Measurements from ENCODE around the gene PRKD2.
"Not testable (repeated sequence)": the region's sequence is repeated elsewhere in the genome, so short reads cannot be mapped to it uniquely, and the experiment has no call there.

PRKD2 gene

DNA sequence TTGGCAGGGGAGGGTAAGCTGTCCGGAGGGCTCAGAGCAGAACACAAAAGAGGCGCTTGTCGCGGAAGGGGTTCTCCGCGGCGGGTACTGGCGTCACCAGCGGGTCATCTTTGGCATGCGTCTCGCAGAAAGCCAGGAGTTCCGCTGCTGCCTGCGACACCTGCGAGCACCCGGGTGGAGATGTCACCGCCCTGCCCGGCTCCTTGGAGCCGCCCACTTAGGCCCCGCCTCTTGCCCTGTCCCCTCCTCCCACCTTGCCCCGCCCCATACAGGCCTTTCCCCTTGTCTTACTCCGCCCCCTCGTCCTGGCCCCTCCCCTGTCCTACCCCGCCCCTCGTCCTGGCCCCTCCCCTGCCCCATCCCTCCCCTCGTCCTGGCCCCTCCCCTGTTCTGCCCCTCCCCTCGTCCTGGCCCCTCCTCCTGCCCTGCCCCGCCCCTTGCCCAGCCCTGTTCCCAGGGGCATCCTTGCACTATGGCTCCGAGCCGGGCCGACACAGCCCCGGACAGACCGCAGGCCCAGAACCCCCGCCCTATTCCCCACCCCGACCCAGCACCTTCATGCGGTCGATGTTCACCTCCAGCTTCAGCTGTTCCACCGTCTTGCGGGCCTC is 82.8 kb downstream of the PRKD2 start:
- peak; percentile 94 to 99 for DNase-seq (ENCODE audit: low read depth in 2 of 2)

DNA sequence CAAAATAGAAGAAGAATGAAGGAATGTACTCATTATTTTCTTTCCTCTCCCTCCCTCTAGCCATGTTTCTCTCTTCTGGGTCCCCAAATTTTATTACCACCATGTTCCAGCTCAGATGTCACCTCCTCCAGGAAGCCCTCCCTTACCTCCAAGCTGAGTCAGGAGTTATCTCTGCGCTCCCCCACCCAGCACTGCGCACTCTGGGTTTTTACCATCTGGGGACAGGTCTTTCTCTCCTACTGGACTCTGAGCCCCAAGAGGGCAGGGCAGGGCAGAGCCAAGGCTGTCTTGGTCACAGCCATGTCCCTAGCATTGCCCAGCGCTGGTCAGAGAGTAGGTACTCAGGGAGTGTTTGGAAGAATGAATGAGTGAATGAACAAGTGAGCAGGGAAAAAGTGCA is 83.8 kb downstream of the PRKD2 start:
- no peak for DNase-seq (ENCODE audit: low read depth in 2 of 2)

DNA sequence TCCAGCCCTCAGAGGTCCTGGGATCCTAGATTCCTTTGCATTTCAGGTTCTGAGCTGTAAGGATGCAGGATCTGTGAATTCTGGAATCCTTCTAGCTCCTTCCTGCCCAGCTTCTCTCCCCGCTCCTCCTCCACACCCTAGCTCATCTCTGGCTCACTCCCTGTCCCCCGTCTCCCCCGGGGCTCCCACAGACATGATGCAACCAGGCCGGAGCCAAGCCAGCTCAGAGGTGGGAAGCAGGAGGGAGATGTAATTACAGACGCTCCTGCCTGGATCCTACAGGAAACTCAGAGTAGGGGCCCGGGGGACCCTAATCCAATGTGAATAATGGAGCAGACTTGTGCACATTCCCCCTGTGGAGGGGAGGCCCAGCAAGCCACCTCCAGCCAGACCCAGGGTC is 85.4 kb downstream of the PRKD2 start:
- no peak for DNase-seq (ENCODE audit: low read depth in 2 of 2)

DNA sequence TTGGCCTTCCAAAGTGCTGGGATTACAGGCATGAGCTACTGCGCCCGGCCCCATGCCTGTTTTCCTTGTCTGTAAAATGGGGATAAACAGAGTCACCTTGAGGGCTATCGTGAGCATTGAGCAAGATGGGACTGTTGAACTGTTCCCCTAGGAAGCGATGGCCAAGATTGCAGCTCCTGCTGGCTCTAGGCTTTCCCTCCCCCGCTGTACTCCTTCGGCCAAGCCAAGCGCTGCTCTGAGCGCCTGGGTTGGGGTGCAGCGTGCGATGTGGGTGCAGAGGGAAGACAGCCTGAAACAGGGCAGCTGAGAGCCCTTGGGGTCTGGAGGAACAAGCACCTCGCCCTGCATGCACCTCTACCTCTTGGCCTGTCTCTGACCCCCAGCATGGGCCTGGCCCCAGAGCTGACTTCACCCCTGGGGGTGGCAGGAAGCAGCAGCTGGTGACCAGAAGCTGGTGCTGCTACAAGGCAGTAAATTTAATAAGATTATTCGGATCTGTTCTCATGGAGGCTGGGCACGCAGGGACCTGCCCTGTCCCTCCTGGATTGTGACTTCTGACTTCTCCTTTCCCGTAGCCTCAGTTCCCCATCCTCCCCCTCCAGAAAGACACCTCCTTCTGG is 86.2 kb downstream of the PRKD2 start:
- DNase-seq (ENCODE audit: low read depth in 2 of 2), result no peak

DNA sequence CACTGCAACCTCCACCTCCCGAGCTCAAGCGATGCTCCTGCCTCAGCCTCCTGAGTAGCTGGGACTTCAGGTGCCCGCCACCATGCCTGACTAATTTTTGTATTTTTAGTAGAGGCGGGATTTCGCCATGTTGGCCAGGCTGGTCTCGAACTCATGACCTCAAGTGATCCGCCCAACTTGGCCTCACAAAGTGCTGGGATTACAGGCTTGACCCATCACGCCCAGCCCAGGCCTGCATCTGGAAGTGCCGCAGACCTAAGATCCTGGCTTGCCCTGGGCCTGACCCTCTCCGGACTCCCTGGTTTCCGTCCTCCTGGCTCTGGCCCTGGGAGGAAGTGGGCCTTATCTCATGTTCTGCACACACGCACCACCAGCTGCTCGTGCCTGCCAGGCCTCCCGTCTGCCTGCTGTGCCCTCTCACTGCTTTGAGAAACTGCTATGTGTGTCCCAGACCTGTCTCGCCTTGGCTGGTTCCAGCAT is 87.3 kb downstream of the PRKD2 start:
- DNase-seq (ENCODE audit: low read depth in 2 of 2), result no peak

DNA sequence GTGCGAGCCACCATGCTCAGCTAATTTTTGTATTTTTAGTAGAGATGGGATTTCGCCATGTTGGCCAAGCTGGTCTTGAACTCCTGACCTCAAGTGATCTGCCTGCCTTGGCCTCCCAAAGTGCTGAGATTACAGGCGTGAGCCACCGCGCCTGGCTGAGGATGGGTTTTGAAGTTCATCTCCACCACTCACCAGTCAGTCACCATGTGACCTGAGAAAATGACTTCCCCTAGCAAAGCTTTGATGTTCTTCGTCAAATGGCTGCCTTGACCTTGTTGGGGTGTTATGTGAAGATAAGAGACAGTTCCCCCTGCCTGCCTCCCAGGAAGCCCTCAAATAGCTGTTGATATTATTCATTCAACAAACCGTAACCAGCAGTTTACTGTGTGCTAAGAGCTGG is 87.9 kb downstream of the PRKD2 start:
- DNase-seq (ENCODE audit: low read depth in 2 of 2), result not testable (repeated sequence)

DNA sequence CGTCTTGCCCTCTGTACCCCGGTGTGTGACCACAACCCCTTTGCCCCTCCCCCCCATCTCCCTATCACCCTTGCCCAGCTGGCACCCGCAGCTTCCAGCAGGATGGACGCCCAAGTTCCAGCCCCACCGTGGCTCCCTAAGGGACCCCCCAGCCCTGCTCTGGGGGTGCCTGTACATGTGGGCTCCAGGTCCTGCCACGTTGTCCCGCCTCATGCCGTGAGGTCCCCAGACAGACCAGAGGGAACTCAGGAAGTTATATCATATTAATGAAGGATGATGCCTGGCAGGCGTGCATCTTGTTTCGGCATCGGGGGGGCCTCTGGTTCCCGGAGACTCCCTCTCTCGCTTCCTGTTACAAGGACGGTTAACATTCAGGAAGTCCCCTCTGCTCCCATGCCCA is 90.5 kb downstream of the PRKD2 start:
- DNase-seq (ENCODE audit: low read depth in 2 of 2), result no peak

DNA sequence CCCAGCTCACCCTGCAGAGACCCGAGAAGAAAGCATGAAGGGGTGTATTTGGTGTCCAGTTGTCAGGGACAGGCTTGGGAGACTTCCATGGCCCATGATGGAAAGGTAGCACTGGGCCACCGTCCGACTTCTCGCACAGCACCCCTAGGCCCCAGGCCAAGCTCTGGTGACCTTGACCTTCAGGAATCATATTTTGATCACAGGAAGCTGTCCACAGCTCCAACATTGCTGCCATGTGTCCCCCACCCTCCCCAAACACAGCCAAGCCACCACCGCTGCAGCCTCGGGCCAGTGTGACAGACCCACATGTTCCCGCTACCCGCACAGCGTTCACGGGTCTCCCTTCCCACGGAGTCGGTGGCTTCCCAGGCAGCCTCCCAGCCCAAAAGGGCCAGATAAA is 91.2 kb downstream of the PRKD2 start:
- DNase-seq (ENCODE audit: low read depth in 2 of 2), result no peak

DNA sequence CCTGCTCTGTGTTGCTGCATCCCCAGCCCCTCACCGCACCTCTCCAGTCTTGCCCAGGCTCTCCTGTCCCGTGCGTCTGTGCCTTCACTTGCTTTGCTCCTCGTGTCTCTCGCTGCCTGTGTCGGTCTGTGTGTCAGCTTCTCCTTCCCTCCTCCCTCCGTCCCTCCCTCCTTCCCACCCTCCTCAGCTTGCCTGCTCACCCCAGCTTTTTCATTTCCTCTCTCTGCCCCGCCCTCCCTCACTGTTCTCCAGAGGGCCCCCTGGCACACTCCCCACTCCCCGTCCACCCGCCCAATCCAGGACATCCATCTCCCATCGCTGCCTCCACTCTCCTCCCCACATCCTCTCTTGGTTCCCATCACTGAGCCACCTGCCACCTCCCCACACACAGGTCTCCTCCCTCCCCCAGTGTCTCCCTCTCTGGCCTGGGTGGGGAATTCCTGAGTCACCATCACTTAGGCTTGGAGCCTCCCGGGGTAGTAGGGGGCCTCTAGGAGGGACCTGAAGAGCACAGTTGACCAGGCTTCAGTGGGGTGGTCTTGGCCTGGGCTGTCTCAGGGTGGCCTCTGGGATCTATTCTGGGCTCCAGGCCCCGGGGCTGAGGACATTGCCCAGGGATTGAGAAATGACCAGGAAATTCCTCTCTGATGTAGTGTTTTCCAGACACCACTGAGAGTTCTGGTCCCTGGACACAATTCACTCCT is 91.8 kb downstream of the PRKD2 start, which contains the start of gene PTGIR:
PTGIR (minus strand) TSS at position 132 of the 704 bp plus-strand sequence. CDS start 864 bp downstream, outside the sequence.
- no peak for DNase-seq (ENCODE audit: low read depth in 2 of 2)

All from stimulated activated CD4-positive, alpha-beta T cell treated with anti-CD3 and anti-CD28 coated beads, Interleukin-4, amount 100 ng/mL, for 48 hours (primary cell).